GM12864 (cell line): ENCODE measurements around the gene GRB2.
"Not testable (repeated sequence)": the region's sequence is repeated elsewhere in the genome, so short reads cannot be mapped to it uniquely, and the experiment has no call there.

ENCODE experiments used
- DNase-seq: peaks from one replicate; pipeline ENCODE4 v3.0.0-alpha.2; 2011; ENCODE audit warnings: low read depth
- H3K4me3 ChIP-seq: 2 replicates; pipeline ENCODE4 v1.5.1; 2011; ENCODE audit warnings: mild to moderate bottlenecking, low read depth, low read length, control low read depth
- TF ChIP-seq, protein P1 (sequence below): IDR thresholded peaks from 2 replicates; pipeline ENCODE4 v1.5.1; 2011; ENCODE audit warnings: low read depth, mild to moderate bottlenecking, moderate library complexity, low read length, control low read depth, inconsistent platforms; ENCODE audit errors: missing control alignments

GRB2 gene

DNA sequence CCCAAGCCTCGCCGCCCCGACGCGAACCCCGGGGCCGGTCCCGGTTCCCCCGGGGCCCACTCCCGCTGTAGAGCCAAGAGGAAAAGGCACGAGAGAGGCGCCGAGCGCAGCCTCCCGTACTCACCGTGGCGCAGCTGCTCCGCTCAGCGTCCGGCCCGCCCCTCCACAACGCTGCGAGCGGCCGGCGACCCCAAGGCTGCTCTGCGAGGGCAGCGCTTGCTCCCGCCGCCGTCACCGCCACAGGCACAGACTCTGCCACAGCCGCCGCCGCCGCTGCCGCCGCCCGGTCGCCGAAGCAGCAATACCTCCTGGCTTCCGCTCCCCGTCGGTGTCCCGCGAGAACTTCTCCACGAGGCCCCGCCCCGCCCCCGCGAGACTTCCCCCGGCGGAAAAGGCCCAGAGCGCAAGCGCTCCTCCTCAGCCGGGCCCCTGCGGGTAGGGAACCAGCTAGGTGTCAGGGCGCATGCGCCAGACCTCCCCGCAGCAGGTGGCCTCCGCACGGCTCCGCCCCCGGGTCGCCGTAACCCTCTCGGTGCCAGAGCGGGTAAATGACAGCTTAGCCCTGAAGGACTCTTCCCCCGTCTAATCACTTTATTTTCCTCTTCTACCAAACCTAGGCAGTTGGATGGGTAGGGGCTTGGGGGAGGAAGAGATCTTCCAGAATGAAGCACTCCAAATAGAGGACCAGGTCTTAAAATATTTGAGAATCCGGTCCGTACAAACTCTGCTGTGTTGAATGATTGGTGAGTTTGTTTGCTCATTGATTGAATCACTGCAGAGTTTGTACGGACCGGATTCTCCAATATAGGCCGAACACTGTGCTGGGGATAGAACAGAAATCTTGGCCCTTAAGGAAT is at the start of gene GRB2:
TSS of gene GRB2 (minus strand) at position 314 of the 857 bp plus-strand sequence. CDS start 12,050 bp downstream, outside the sequence.
- DNase-seq, result peak; percentile 83
- TF ChIP-seq, protein P1, sequence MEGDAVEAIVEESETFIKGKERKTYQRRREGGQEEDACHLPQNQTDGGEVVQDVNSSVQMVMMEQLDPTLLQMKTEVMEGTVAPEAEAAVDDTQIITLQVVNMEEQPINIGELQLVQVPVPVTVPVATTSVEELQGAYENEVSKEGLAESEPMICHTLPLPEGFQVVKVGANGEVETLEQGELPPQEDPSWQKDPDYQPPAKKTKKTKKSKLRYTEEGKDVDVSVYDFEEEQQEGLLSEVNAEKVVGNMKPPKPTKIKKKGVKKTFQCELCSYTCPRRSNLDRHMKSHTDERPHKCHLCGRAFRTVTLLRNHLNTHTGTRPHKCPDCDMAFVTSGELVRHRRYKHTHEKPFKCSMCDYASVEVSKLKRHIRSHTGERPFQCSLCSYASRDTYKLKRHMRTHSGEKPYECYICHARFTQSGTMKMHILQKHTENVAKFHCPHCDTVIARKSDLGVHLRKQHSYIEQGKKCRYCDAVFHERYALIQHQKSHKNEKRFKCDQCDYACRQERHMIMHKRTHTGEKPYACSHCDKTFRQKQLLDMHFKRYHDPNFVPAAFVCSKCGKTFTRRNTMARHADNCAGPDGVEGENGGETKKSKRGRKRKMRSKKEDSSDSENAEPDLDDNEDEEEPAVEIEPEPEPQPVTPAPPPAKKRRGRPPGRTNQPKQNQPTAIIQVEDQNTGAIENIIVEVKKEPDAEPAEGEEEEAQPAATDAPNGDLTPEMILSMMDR, result no peak
- H3K4me3 ChIP-seq, result peak within 1 kb of the TSS; percentile 98

DNA sequence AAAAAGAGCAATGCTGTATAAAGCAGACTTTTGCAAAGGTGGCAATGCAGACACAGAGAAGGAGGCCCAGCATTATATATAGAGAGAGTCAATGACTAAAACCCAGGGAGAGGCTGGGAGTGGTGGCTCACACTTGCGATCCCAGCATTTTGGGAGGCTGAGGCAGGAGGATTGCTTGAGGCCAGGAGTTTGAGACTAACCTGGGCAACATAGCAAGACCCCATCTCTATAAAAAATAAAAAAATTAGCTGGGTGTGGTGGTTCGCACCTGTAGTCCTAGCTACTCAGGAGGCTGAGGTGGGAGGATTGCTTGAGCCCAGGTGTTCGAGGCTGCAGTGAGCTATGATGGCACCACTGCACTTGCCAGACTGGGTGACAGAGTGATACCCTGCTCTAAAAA is 49.2 kb upstream of the GRB2 start:
- DNase-seq, H3K4me3 ChIP-seq: not testable (repeated sequence)

DNA sequence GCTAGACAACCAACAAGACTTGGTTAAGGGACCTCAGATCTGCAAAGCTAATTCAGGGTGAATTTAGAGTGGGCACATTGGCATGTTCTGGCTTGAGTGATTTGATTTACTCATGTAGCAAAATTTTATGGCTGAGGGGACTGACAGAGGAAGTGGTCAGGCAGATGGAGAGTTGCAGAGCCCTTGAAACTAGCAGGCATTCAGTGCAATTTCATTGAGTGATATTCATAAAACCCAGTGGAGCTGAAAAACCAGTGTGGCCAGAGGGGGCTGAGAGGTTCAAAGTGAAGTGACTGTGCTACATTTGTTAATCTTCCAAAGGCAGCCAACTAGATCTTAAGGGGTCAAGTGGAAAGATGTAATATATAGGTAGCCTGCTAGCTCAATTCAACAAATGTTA is 48.7 kb upstream of the GRB2 start:
- no peak for DNase-seq
- H3K4me3 ChIP-seq, result no peak overlapping the region
- TF ChIP-seq, protein P1, result no peak

DNA sequence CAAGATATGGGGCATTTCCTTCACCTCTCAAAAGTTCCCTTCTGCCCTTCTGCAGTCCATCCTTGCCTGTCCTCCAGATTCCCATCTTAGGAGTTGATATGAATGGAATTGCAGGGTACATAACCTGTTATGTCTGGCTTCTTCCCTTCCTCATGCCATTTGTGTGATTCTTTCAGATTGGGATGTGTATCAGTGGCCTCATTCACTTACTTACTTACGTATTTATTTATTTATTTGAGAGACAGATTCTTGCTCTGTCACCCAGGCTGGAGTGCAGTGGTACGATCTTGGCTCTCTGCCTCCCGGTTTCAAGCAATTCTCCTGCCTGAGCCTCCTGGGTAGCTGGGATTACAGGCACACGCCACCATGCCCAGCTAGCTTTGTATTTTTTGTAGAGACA is 44.8 kb upstream of the GRB2 start:
- H3K4me3 ChIP-seq, result no peak overlapping the region
- TF ChIP-seq, protein P1, result no peak
- DNase-seq, result no peak

DNA sequence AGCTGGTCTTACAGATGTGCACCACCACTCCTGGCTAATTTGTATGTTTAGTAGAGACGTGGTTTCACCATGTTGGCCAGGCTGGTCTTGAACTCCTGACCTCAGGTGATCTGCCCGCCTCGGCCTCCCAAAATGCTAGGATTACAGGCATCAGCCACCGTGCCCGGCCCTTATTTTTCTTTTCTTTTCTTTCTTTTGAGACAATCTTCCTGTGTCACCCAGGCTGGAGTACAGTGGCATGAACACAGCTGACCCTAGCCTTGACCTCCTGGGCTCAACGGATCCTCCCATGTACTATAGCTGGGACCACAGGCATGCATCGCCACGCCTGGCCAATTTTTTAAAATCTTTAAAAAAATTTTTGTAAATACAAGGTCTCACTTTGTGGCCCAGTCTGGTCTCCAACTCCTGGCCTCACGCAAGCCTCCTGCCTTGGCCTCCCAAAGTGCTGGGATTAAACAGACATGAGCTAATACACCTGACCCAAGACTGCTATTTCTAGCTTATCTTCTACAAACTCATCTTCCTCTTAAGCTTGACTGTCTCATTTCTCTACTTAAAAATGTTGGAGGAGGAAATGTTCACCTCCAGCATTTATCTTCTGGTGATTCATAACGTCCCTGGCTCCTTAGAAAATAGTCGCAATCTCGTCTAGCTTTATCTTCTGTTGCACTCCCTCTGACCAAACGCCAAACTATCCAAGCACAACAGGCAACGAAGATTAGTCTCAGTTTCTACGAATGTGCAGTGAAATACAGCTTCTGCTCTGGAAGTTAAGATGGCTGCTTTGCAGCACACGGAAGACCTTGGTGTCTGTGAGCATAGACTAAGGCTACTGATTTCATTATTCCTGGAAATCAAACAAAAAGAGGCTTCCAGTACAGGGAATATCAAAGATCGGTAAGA is 42.7 kb upstream of the GRB2 start:
- TF ChIP-seq, protein P1, result no peak
- no peak for DNase-seq
- no peak overlapping the region for H3K4me3 ChIP-seq

DNA sequence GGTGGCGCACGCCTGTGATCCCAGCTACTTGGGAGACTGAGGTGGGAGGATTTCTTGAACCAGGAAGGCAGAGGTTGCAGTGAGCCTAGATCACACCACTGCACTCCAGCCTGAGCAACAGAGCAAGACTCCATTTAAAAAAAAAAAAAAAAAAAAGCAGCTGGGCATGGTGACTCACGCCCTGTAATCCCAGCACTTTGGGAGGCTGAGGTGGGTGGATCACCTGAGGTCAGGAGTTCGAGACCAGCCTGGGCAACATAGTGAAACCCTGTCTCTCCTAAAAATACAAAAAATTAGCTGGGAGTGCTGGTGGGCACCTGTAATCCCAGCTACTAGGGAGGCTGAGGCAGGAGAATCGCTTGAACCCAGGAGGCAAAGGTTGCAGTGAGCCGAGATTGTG is 40.4 kb upstream of the GRB2 start:
- DNase-seq, H3K4me3 ChIP-seq: not testable (repeated sequence)

DNA sequence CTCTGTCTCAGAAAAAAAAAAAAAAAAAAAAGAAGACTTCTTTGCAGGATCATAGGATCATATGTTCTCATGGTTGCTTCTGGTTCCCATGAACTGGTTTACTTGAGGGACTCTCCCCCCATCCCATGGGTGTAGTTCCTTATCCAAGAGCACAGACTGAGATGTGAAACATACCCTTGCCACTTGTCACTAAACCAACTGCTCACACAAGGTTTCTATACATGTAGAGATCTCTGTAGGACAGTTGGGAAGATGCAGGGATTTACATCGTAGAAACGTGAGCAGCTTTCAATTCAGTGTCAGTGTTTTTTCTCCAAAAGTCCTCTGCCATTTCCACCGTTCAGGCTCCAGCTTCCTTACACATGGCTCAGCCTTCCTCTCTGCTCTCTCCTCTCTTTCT is 39.8 kb upstream of the GRB2 start:
- no peak overlapping the region for H3K4me3 ChIP-seq
- TF ChIP-seq, protein P1, result no peak
- no peak for DNase-seq
